GM06990 (cell line): Measurements from ENCODE around the gene CFAP251.

Experiments
- DNase-seq: peaks from one replicate; pipeline ENCODE4 v3.0.0-alpha.2; 2011; ENCODE audit not compliant: insufficient read length; ENCODE audit errors: extremely low read depth
- H3K27me3 ChIP-seq: replicated peaks from 2 replicates; pipeline ENCODE4 v1.6.0; 2011; ENCODE audit warnings: low read length; ENCODE audit not compliant: control insufficient read depth, insufficient read depth
- H3K36me3 ChIP-seq: 2 replicates; pipeline ENCODE4 v1.5.1; 2011; ENCODE audit warnings: low read length; ENCODE audit not compliant: control insufficient read depth, insufficient read depth
- H3K4me3 ChIP-seq: replicated peaks from 2 replicates; pipeline ENCODE4 v1.5.1; 2011; ENCODE audit warnings: low read depth, mild to moderate bottlenecking, control low read depth, low read length
- TF ChIP-seq, protein P1 (sequence below): IDR thresholded peaks from 2 replicates; pipeline ENCODE4 v1.5.1; 2011; ENCODE audit warnings: low read length, control low read depth, mild to moderate bottlenecking, inconsistent platforms; ENCODE audit not compliant: insufficient read depth, poor library complexity, severe bottlenecking

Gene CFAP251

DNA sequence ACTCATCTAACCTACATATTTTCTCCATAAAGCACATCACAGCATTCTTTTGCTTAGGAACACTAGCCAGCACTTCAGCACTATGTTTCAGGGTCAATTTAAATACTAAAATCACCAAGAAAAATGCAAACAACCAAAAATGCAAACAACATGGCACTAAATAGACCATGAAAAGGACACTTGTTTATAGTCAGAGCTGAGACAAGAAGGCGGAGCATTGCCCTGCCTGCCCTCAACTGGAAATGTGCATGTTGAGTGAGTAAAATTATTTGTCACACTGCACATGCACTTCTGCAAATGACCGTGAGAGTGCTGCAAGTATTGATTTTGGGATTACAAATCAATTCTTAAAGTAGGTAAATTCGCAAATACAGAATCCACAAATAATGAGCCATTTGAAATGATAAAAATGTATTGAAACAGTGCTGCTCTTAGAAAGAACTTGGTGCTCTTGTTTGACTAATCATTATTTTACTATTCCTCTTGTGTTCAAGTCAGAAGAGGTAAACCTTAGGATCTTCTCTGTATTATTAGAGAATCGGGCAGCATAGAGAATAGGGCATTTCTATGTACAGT lies 34.8 kb downstream of the CFAP251 start:
- H3K27me3 ChIP-seq: no peaks in the 10 kb centered on the region
- TF ChIP-seq, protein P1, sequence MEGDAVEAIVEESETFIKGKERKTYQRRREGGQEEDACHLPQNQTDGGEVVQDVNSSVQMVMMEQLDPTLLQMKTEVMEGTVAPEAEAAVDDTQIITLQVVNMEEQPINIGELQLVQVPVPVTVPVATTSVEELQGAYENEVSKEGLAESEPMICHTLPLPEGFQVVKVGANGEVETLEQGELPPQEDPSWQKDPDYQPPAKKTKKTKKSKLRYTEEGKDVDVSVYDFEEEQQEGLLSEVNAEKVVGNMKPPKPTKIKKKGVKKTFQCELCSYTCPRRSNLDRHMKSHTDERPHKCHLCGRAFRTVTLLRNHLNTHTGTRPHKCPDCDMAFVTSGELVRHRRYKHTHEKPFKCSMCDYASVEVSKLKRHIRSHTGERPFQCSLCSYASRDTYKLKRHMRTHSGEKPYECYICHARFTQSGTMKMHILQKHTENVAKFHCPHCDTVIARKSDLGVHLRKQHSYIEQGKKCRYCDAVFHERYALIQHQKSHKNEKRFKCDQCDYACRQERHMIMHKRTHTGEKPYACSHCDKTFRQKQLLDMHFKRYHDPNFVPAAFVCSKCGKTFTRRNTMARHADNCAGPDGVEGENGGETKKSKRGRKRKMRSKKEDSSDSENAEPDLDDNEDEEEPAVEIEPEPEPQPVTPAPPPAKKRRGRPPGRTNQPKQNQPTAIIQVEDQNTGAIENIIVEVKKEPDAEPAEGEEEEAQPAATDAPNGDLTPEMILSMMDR: no peak

DNA sequence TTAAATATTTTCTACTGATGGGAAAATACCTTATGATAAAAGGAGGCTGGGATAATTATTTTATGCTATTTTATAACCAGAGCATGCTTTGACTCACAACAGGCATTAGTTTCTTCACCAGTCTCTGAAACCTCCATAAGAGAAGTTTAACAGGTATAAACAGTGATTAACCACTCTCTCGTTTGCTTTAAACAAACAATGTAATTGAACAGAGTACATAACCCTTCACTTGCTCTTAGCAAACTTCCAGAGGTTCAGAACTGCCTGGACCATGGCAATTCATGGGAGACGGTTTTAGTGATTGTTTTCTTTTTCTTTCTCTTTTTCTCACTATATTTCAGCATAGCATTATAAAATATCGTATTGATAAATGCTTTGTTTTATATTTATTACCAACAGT lies 35.3 kb downstream of the CFAP251 start:
- DNase-seq: no peak
- Histone ChIP-seq H3K36me3 (no peaks in the 10 kb centered on the region), H3K27me3 (no peaks in the 10 kb centered on the region), H3K4me3 (no peak overlapping the region)
- TF ChIP-seq, protein P1: no peak

More for the DNA sequence above, 34.8 kb downstream of the CFAP251 start:
- no peak for DNase-seq
- Histone ChIP-seq H3K36me3 (no peaks in the 10 kb centered on the region), H3K4me3 (no peak overlapping the region)

DNA sequence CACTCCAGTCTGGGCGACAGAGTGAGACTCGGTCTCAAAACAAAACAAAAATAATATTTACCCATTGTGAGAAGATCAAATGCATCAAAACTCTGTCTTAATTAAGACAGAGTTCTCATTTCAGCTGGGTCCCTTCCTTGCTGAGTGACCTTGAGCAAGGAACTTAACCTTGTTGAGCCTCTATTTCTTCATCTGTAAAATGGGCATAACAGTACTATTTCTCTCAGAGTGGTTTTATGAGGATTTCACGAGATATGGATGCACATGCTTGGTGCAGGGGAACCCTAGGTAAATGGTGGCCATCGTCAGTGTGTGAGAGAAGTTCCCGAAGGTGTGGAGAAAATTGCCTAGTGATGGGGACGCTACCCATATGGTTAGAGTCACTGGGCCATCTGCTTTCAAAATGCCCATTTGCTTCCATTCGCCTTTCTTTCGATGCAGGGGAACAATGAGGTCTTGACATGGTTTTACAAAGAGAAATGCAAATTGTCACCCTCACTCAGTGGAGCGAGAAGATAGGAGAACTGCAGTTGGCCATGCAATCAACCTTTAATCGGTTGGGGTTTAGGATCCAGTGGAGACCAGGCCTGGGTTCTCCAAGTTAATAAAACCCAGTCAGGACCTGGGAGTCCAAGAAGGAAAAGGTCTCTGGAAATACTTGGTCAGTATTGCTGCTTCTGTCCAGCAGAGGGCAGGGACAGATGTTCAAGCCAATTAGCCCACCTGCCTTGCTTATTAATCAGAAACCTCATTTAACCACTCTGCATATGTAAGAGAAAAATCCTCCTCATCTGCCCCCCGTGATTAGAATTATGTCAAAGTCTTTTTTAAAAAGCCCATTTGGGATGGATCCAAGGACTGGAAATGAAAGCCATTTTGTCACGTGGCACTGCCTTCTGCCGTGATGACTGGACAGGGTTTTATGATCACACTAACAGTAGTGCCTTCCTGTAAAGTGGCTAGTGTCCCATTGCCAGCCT lies 37.2 kb downstream of the CFAP251 start:
- no peaks in the 10 kb centered on the region for H3K27me3 ChIP-seq
- no peaks in the 10 kb centered on the region for H3K36me3 ChIP-seq
- no peak for DNase-seq
- H3K4me3 ChIP-seq: no peak overlapping the region
- TF ChIP-seq, protein P1: peak; percentile 51

- TF ChIP-seq, protein P1: no peak
- no peak for DNase-seq
- no peaks in the 10 kb centered on the region for H3K36me3 ChIP-seq
- H3K27me3 ChIP-seq: no peaks in the 10 kb centered on the region
- H3K4me3 ChIP-seq: no peak overlapping the region
Measured at GRCh38 chr12:121957861-121958515, 39.6 kb downstream of the CFAP251 start.

GRCh38 chr12:121958541-121959240 lies 40.3 kb downstream of the CFAP251 start:
- H3K36me3 ChIP-seq: no peaks in the 10 kb centered on the region
- no peaks in the 10 kb centered on the region for H3K27me3 ChIP-seq
- TF ChIP-seq, protein P1: no peak
- no peak for DNase-seq
- no peak overlapping the region for H3K4me3 ChIP-seq
